ENCODE results near the gene PDE4DIP.
"Not testable (repeated sequence)": the region's sequence is repeated elsewhere in the genome, so short reads cannot be mapped to it uniquely, and the experiment has no call there.

Gene PDE4DIP

DNA sequence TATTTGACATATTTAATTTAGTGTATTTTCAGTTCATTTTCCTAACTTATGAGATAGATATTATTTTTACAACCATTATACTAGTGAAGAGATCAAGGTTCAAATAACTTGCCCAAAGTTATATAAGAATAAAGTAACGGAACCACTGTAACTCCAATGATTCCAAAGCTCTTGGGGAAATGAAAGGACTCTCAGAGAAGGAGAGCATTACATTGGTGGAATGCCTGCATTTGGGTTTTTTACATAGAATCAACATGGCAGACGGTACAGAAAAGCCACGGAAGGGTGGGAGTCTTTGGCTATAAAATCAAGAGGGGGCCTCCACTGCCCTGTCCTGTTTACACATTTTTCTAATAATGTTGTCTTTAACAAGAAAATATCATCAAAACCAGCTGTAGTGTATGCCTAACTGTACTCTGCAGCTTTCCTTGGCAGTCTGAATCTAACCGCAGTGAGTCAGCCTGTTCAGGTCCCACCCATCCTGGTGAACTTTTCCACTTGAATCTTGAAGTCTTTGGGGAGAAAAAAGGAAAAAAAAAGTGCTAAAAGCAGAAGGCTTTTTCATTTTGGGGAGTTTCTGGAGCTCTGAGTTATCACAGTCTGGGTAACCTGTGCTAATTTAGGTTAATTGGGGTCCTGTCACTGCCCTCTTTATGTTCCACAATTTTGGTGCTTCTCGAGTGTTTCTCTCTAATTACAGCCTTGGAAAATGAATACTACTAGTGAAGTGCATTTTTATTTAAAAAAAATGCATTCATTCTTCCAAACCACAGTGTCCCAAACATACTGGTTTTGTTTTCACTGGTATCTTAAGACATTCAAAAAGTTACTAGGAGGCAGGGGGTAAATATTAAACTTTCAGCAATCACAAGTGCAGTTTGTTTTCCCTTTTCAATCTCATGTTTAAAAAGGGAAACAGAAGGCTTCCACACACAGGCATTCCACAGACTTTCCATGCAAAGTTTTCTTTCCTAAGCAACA lies 30.5 kb downstream of the PDE4DIP start:
- DNase-seq (ENCODE audit: low read depth, low spot score) = not testable (repeated sequence)

DNA sequence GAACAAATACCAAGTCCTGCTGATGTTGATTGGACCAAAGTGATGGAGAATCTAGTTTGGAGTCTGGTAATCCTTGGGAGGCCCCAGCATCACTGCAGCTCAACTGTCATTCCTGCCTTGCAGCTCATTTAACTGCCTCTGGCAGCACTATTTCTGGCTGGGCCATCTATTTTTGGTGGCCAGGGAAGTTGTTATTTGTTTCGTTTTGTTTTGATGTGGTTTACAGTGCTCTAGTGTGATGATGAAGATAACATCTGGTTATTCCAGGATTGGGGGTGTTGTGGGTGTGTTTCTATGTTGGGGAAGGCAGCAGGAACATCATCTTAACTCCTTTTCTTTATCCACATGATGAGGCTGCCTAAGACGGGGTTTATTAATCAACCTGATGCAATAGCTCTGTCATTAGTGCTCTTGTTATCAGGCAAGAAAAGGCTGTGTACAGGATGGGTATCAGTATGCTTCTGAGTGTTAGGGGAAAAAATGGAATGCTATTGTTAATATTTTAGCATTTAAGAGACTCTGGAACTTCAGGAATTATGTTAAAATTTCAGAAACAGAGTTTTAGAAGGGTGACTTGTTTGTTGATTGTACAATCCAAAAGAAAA lies 35.7 kb downstream of the PDE4DIP start:
- DNase-seq (ENCODE audit: low read depth, low spot score) = not testable (repeated sequence)

DNA sequence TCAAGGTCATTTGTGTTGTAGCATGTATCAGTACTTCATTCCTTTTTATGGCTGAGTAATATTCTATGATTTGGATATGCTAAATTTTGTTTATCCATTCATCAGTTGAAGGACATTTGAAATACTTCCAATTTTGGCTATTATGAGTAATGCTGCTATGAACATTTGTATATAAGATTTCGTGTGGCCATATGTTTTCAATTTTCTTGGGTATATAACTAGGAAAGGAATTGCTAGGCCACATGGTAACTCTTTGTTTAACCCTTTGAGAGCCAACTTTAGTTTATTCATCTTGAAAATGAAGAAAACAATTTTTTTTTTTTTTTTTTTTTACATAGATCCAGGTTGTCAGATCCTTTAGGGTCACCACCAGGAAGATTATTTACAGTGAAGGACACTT lies 37.0 kb downstream of the PDE4DIP start:
- not testable (repeated sequence) for DNase-seq (ENCODE audit: low read depth, low spot score)

DNA sequence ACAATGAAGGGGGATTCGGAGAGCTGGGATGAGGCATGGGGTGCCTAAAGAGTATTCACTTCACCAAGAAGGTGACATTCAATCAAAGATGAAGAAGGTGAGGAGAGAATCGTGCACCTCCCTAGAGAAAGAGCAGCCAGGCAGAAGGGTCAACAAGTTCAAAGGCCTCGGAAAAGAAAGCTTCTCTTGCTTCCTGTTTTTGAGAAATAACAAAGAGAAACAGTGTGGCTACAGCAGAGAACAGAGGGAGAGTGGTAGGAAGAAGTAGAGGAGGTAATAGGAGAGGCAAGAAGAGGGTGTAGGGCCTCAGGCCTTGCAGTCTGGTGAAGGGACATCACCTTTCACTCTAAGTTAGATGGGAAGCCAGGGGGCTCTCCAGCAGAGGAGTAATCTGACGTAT lies 41.0 kb downstream of the PDE4DIP start:
- not testable (repeated sequence) for DNase-seq (ENCODE audit: low read depth, low spot score)

DNA sequence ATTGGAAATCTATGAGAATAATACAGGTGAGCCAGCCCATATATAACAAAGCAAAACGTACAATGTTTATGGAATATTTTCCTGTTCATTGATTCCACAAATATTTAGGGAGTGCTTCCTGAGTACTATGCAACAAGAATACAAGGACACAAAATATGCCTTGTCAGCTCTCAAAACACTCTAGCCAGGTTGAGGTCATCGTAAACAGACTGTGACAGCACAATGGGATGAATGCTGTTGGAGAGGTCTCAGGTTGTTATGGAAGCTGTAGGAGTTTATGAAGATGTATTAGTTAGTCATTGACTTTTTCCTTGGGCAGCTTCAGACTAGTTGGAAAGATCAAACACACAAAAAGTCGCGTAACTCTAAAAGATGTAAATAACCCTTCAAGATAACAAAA lies 42.1 kb downstream of the PDE4DIP start:
- not testable (repeated sequence) for DNase-seq (ENCODE audit: low read depth, low spot score)

DNA sequence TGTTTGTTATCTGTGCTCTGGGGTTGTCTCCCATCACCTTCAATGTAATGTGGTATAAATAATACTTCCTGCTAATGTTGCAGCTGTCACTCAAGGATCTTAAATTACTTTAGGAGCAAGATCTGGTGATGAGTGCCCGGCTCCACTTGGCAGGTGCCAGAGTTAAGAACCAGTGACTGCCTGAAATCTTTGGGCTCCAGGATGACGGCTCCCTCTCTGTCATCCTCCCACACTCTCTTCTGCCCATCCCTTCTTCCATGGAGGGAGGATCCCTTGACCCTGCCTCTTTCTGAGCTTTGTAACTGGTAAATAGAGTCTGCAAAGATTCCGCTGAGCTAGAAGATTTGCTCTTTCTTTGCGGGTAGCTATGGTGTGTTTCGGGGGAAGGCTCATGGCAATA lies 44.4 kb downstream of the PDE4DIP start:
- DNase-seq (ENCODE audit: low read depth, low spot score) = not testable (repeated sequence)

DNA sequence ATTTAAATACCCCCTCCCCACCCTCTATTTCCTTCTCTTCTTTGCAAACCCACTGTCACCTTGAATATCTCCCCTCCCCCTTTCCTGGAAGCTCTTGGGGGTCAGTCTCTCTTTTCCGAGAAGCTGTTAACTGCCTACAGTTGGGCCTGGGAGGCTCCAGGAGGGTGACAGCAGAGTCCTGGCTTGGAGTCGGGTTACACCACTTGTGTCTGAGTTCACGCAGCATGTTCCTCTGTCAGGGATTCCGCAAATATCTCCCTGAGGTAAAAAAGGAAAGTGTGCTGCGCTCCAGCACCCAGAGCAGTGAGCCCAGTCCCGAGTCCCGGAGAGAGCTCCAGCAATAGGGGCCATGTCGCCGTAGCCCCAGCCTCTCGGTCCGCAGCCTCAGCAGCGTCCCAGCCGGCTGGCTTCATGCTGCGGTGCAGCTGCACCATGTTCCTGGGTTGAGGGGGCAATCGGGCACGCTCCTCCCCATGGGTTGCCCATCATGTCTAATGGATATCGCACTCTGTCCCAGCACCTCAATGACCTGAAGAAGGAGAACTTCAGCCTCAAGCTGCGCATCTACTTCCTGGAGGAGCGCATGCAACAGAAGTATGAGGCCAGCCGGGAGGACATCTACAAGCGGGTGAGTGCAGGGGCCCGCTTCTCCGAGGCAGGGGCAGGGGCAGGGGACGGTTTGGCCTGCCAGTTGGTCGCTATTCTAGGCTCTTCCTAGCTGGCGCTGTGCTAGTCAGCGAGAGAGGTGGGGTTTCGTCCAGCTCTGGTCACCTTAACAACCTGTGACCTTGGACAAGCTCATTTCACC lies 45.2 kb downstream of the PDE4DIP start:
- not testable (repeated sequence) for DNase-seq (ENCODE audit: low read depth, low spot score)

DNA sequence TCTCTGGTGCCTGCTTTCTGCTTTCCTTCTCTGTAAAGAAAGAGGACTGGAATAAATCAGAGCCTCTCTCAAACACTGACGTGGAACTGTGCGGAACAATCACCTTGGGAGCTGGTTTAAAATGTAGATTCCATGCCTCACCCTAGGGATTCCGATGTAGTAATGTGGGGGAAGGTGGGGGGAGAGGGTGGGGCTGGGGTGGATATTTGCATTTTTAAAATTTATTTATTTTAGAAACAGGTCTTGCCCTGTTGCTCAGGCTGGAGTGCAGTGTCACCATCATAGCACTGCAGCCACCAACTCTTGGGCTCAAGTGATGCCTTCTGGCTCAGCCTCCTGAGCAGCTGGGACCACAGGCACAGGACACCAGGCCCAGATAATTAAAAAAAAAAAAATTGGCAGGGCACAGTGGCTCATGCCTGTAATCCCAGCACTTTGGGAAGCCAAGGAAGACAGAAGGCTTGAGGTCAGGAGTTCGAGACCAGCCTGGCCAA lies 45.9 kb downstream of the PDE4DIP start:
- DNase-seq (ENCODE audit: low read depth, low spot score) = not testable (repeated sequence)

DNA sequence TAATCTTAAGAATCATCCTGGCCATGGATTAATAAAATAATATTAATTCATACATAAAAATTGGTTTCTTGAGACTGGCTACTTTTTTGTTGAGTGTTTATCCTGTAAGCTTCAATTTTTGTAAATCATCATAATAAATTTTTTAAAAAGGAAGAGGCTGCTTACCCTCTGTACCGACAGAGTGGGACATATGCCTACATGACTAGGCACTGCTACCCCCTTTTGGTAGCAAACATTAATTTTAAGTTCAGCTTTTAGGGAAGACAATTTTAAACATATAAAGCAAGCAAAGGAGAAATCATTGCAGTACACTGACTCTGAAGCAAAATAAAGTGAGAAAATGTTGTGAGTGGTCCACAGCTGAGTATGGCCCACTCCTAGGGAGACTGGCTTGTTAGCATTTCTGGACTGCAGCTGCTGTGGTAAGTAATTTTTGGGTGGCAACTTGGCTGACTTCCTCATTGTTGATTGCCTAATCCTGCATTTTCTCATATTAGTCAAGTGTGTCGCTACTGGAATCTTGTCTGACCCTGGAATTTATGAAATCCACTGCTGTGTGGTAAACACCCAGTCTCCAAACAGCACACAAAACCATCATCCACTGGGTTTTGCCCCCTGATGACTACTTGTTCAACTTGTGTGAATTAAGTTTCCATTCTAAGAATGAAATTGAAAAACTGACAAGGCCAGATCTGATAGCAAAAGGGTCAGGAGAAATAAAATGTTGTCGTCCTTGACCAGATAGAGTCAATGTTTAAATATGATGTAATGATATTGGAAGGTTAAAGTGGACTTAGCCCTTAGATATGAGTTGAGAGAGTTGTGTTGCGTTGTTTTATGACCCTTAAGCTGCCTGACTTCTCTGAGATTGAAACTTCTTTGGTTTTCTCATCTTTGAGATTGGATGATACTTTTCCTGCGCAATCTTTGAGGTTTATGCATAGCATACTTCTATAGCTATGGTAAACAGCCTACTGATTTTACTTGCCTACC lies 50.4 kb downstream of the PDE4DIP start:
- not testable (repeated sequence) for DNase-seq (ENCODE audit: low read depth, low spot score)

DNA sequence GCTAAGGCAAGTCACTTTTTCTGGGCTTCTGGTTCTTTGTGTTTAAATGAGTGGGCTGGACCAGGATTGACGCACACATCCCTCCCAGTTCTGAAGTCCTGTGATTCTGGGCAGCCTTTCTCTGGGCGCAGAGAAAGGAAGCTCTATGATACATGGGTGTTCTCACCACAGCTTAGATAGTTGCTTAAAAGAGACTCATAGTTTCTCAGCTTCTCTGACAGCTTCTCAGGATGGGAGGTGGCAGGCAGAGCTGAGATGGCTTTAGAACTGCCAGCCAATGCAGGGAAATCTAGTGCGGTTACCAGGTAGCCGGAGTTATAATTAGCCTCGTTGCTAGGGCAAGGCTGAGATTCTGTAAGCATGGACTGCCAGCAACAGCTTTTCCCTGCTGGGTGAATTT lies 55.8 kb downstream of the PDE4DIP start:
- DNase-seq (ENCODE audit: low read depth, low spot score) = not testable (repeated sequence)

DNA sequence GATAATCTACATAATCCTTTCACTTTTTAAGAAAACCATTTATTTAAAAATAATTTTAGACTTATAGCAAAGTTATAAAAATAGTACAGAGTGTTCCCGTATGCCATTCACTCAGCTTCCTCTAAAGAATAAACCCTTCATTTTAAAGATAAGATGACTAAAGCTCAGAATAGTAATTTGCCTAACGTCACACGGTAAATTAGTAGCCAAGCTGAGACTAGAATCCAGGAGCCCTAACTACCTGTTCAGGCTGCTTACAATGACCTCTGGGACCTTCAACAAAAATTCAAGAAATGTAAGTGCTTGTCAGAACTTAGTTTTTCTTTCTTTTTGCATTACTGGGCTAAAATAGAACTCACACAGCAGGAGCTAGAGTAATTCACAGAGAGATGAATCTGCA lies 56.5 kb downstream of the PDE4DIP start:
- DNase-seq (ENCODE audit: low read depth, low spot score) = not testable (repeated sequence)

DNA sequence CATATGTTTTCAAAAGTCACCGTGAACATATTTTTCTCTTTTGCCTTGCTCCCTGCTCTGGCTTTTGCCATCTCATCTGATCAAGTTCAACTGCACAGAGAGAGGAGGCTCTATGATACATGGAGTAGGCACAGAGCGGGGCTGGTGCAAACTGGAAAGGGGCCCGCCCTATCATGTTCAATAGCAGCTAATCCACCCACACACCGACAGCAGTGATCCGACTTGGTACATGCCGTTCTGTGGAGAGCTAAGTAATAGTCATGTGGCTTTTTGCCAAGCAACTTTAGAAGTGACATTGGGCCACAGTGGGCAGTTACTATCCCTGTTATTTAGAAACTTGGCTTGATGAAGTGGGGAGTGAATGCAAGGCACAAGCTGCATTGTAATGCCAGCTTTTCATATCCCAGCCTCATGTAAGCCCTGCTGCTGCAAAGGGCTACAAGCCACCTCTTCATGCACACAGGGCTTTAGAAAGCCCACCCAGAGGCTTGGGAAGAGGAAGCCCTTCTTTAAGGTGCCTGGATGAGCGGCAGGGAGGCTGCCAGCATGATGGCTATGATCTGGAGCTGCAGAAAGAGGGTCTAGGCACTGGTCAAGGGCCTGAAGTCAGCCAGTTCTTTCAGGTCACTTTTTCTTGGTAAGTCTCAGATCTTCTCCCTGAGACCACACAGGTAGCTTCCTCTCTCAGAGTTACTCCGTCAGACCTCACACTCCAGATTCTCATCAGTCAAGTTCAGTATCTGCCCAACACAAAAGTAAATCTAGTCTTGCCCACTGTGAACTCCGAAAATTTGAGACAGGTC lies 57.1 kb downstream of the PDE4DIP start:
- not testable (repeated sequence) for DNase-seq (ENCODE audit: low read depth, low spot score)

DNA sequence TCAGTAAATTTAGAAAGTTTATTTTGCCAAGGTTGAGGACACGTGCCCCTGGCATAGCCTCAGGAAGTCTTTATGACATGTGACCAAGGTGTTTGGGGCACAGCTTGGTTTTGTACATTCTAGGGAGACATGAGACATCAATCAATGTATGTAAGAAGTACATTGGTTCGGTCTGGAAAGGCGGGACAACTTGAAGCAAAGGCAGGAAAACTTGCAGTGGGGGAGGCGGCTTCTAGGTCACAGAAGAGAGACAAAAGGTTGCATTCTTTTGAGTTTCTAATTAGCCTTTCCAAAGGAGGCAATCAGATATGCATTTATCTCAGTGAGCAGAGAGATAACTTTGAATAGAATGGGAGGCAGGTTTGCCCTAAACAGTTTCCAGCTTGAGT lies 57.7 kb downstream of the PDE4DIP start:
- not testable (repeated sequence) for DNase-seq (ENCODE audit: low read depth, low spot score)

DNA sequence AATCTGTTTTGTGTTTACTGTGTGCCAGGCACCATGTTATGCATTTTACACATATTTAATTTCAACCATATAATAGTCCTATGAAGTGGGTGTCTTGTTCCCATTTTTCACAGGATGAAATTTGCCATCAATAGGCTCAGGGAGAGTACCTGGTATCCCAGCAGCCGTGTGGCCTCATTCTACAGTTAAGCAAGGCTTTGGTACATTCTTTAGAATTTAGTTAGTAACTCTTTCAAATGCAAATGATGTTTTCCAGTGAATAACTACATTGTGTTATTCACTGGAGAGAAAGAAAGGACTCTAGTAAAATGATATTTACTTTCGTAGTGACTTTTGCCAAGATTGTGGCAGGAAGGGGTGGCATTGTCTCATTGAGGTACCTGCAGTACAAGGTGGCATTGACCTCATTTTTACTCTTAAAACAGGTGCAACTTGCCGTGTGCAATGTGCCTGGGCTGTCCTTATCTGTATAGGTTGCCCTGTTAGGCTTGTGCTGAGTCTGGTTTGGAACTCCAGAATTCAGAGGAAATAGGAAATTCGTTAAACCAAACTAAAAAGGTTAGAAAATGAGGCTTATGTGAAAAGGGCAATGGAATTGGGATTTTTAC lies 65.1 kb downstream of the PDE4DIP start:
- not testable (repeated sequence) for DNase-seq (ENCODE audit: low read depth, low spot score)

DNA sequence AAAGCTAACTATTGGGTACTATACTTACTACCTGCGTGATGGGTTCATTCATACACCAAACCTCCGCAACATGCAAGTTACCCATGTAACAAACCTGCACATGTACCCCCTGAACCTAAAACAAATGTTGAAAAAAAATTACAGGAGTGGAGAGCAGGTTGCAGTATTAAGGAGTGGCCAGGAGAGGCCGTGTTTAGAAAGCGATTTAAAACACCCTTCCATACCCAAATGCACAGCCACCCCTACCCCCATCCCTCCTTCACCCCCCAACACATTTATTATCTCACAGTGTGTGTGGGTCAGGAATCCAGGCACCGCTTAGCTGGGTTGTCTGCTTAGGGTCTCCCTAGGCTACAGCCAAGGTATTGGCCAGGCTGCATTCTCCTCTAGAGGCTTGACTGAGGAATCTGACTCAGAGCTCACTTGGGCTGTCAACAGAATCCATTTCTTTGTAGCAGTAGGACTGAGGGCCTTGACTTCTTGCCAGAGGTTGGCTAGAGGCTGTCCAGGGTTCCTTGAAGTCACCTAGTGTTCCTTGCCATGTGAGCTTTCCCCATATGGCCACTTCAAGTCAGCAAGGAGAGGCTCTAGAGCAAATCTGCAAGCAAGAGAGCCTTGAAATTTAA lies 67.2 kb downstream of the PDE4DIP start:
- not testable (repeated sequence) for DNase-seq (ENCODE audit: low read depth, low spot score)

DNA sequence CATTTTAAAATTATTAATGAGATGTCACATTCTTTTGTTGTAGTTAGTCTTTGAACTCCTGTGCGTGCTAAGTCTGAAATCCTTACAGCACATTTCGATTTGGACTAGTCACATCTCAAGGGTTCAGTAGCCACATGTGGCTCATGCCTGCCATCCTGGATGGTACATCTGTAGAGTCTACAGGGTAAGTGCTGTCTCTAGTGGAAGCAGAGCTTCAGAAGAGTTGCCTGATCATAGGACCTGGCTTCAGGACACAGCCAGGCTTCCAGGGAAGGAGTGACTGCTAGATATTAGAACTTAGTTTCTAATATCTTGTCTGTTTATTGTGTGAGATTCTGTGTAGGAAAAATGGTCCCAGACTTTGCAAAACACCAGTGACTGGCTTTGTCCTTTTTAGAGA lies 72.0 kb downstream of the PDE4DIP start:
- DNase-seq (ENCODE audit: low read depth, low spot score) = not testable (repeated sequence)

DNA sequence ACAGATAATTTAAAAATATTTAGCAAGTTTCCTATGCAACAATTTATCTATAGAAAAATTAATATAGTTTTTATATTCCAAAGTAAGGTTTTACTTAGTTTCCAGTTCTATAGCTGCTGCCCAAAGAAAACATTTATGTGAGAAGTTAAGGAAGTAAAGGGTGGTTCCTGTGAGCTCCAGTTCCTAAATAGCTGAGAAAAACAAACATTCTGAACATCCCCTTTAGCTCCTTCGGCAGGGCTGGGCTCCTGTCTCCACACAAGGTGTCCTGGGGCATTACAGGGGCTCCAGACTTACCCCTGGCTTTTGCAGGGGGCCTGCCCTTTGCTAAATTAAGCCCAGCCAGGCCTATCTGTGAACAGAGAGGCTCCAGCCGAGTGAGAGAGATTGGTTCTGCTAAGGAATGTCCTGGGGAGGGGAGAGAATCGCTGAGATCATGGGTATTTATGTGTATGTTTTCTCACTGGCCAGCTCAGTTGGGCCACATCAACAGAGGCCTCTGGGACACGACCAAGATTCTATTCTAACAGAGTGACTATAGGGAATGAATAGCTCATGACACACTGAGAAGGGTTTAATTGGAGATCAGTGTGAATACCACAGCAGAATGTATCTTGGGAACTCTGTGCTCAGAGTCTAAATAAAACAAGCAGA lies 72.6 kb downstream of the PDE4DIP start:
- not testable (repeated sequence) for DNase-seq (ENCODE audit: low read depth, low spot score)

DNA sequence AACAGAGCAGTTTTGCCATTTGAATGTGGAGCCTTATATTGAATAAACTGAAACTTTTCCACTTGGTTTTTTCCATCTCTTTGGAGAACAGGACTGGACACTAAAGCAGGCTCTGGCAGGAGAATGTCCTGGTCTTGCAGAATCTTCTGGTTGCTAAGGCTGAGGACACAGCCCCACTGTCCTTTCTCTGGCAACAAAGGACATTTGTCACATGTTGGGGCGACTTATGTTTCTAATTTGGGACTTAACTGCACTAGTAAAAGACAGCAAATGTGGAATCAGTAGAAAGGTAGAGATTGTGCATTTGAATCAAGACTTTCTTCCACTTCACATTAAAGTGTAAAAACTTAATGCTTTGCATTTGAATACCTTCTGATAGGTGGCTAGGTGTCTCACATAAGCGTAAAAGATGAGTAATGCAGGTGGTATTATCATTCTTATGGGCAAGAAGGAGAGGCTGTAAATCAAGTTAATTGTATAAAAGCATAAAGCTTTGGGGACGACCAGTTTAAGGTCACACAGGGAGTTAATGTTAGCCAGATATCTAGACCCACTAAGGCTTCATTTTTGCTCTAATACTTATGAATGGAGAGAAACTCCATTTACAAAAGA lies 74.7 kb downstream of the PDE4DIP start:
- not testable (repeated sequence) for DNase-seq (ENCODE audit: low read depth, low spot score)

All from smooth muscle cell of the brain vasculature (primary cell).